ENCODE results near the gene TIMM22. TPM values are rescaled to one million over a fixed set of nuclear protein-coding genes. Genes with fewer than 3 reads are reported as not detected.

Gene TIMM22
- polyA plus RNA-seq, 3 donors: 3.2 to 13.6 (median 13.1) TPM

DNA sequence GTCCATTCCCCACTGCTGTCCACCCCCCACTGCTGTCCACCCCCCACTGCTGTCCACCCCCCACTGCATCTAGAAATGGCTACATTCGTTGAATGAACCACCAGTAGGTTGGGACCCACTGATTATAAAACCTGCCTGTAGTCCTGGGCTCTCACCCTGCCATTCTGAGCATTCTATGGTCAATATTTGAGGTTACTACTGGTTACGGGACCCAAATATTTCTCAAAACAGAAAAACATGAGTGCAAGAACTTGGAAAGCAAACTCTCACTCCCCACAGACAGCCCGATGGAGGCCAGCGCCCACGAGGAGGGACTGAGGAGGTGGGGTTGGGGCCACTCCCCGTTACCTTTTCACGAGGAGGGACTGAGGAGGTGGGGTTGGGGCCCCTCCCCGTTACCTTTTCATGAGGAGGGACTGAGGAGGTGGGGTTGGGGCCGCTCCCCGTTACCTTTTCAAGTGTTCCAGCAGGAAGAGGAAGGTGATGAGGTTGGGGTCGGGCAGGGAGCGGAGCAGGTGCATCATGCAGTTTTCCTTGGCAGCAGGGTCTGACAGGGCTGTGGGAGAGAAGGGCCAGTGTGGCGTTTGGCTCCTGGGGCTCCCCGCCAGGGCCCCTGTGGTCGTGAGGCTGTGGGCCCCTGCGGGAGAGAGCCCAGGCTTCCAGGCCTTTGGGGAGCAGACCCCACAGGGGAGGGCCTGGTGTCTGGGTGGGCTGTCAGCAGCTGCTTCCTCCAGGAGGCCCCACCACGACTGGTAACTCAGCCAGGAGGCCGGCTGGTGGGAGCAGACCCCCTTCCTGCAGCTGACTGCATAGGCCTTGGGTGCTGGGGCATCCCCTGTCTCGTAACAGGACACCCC lies 12.5 kb downstream of the TIMM22 start:
- no peak for DNase-seq
- Histone ChIP-seq H3K9me3 (replicated peaks in 1 of 2; ENCODE audit: control insufficient read depth in 1 of 2, insufficient read depth in 1 of 2, low read length in 2 of 2) (no peaks in the 10 kb centered on the region), H3K4me3 (replicated peaks in 1 of 3; ENCODE audit: low read depth in 2 of 3, low read length in 3 of 3) (no peak overlapping the region), H4K20me1 (ENCODE audit: insufficient read depth, low read length) (peaks cover 89% of the 10 kb centered on the region), H3K27ac (ENCODE audit: low read depth in 1 of 2, low read length in 2 of 2) (no peak overlapping the region), H3K36me3 (replicated peaks in 1 of 2; ENCODE audit: control insufficient read depth in 1 of 2, insufficient read depth in 2 of 2, low read length in 2 of 2) (peaks cover 85 to 95% of the 10 kb centered on the region in 2 donors), H3K27me3 (ENCODE audit: control insufficient read depth in 2 of 2, insufficient read depth in 2 of 2, low read length in 2 of 2) (no peaks in the 10 kb centered on the region), H3K79me2 (ENCODE audit: insufficient read depth, low read length) (peaks cover 3% of the 10 kb centered on the region), H3K4me2 (replicated peaks; ENCODE audit: extremely low read depth, low read length, poor library complexity, severe bottlenecking) (no peak overlapping the region), H3K4me1 (ENCODE audit: control insufficient read depth in 1 of 2, insufficient read depth in 2 of 2, low read length in 2 of 2) (no peaks in the 10 kb centered on the region), H3K9ac (ENCODE audit: insufficient read depth, low read length, poor library complexity, severe bottlenecking) (no peak overlapping the region), H2AFZ (ENCODE audit: insufficient read depth, low read depth, low read length, poor library complexity, severe bottlenecking) (no peak overlapping the region)
- no peak overlapping the region for H3K4me3 Mint-ChIP-seq
- H3K36me3 Mint-ChIP-seq: peaks cover 66 to 84% of the 10 kb centered on the region in 2 donors
- no peaks in the 10 kb centered on the region for H3K4me1 Mint-ChIP-seq
- WGBS (ENCODE audit: insufficient coverage): 80% methylated on average over 15 of the region's 19 CpGs
- no peak overlapping the region for H3K27ac Mint-ChIP-seq
- intact Hi-C loops (cut with micrococcal nuclease): loop anchor here in 1 of 2 donors (10.0 kb wide), 1 partner anchor 45 kb away; no protein-coding TSS in a partner anchor
- no peaks in the 10 kb centered on the region for H3K9me3 Mint-ChIP-seq
- TF ChIP-seq, protein P1, sequence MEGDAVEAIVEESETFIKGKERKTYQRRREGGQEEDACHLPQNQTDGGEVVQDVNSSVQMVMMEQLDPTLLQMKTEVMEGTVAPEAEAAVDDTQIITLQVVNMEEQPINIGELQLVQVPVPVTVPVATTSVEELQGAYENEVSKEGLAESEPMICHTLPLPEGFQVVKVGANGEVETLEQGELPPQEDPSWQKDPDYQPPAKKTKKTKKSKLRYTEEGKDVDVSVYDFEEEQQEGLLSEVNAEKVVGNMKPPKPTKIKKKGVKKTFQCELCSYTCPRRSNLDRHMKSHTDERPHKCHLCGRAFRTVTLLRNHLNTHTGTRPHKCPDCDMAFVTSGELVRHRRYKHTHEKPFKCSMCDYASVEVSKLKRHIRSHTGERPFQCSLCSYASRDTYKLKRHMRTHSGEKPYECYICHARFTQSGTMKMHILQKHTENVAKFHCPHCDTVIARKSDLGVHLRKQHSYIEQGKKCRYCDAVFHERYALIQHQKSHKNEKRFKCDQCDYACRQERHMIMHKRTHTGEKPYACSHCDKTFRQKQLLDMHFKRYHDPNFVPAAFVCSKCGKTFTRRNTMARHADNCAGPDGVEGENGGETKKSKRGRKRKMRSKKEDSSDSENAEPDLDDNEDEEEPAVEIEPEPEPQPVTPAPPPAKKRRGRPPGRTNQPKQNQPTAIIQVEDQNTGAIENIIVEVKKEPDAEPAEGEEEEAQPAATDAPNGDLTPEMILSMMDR (IDR thresholded peaks at IDR 0.05): no peak
- peaks cover 0 to 2% (median 0%) of the 10 kb centered on the region in 3 donors for H3K27me3 Mint-ChIP-seq (ENCODE audit: low read depth in 3 of 3)

DNA sequence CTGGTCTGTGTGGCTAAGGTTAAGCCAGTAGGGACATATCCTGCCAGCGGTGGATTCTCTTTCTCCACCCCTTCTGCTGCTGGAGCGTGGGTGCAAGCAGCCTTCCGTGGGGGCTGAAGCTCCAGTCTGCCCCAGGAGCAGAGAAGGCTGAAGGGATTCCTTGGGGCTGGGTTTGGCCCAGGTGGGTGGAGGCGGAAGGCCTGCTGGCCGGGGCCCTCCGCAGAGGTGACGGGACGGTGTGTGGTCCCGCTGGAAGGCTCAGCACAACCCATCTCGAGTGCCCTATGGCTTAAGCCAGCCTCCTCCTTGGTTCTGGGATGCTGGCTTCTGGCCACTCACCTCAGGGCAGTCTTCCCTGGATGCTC lies 13.1 kb downstream of the TIMM22 start:
- peaks cover 83% of the 10 kb centered on the region for H4K20me1 ChIP-seq (ENCODE audit: insufficient read depth, low read length)
- Mint-ChIP-seq H3K36me3 (peaks cover 61 to 78% of the 10 kb centered on the region in 2 donors), H3K4me1 (no peaks in the 10 kb centered on the region), H3K27ac (no peak overlapping the region), H3K9me3 (no peaks in the 10 kb centered on the region), H3K27me3 (ENCODE audit: low read depth in 3 of 3) (peaks cover 0 to 2% (median 0%) of the 10 kb centered on the region in 3 donors), H3K4me3 (no peak overlapping the region)
- no peak overlapping the region for H3K4me2 ChIP-seq (replicated peaks; ENCODE audit: extremely low read depth, low read length, poor library complexity, severe bottlenecking)
- H3K27ac ChIP-seq (ENCODE audit: low read depth in 1 of 2, low read length in 2 of 2): no peak overlapping the region
- H2AFZ ChIP-seq (ENCODE audit: insufficient read depth, low read depth, low read length, poor library complexity, severe bottlenecking): no peak overlapping the region
- H3K4me1 ChIP-seq (ENCODE audit: control insufficient read depth in 1 of 2, insufficient read depth in 2 of 2, low read length in 2 of 2): no peaks in the 10 kb centered on the region
- no peak overlapping the region for H3K9ac ChIP-seq (ENCODE audit: insufficient read depth, low read length, poor library complexity, severe bottlenecking)
- no peak for DNase-seq
- no peaks in the 10 kb centered on the region for H3K27me3 ChIP-seq (ENCODE audit: control insufficient read depth in 2 of 2, insufficient read depth in 2 of 2, low read length in 2 of 2)
- intact Hi-C loops (cut with micrococcal nuclease): no loop called here
- H3K79me2 ChIP-seq (ENCODE audit: insufficient read depth, low read length): peaks cover 3% of the 10 kb centered on the region
- over 99% methylated on average over 10 of the region's 10 CpGs for WGBS (ENCODE audit: insufficient coverage)
- H3K9me3 ChIP-seq (replicated peaks in 1 of 2; ENCODE audit: control insufficient read depth in 1 of 2, insufficient read depth in 1 of 2, low read length in 2 of 2): no peaks in the 10 kb centered on the region
- H3K4me3 ChIP-seq (replicated peaks in 1 of 3; ENCODE audit: low read depth in 2 of 3, low read length in 3 of 3): no peak overlapping the region
- TF ChIP-seq, protein P1 (IDR thresholded peaks at IDR 0.05): no peak
- peaks cover 79 to 89% of the 10 kb centered on the region in 2 donors for H3K36me3 ChIP-seq (replicated peaks in 1 of 2; ENCODE audit: control insufficient read depth in 1 of 2, insufficient read depth in 2 of 2, low read length in 2 of 2)
